CD4-positive, alpha-beta T cell (primary cell): ENCODE results near the gene NR1I2. TPM values are rescaled to one million over a fixed set of nuclear protein-coding genes. Genes with fewer than 3 reads are reported as not detected.

Experiments used
- ATAC-seq: fragments of 200-7000 bp; cut with Tn5 transposase; one replicate; pipeline ENCODE4 v1.10.0; 2022; ENCODE audit warnings: mild to moderate bottlenecking; ENCODE audit not compliant: poor library complexity
- CTCF ChIA-PET: fragments of 350-600 bp; sonication (Branson Sonifier 250); formaldehyde crosslinking; loops from one replicate; lab custom pipeline; 2021; ENCODE audit warnings: antibody characterized with exemption, inconsistent platforms; lab: Charles Lee
- POLR2A ChIA-PET: fragments of 350-600 bp; sonication (Branson Sonifier 250); formaldehyde crosslinking; loops from one replicate; lab custom pipeline; 2021; ENCODE audit warnings: antibody characterized with exemption, inconsistent platforms; lab: Charles Lee
- DNase-seq, 14 experiments: peaks; one replicate each; pipeline ENCODE4 v3.0.0-alpha.2; 2013 to 2020; ENCODE audit warnings: mixed read lengths in 2 of 14
- H3K27ac ChIP-seq, 2 donors: one replicate each; pipeline versions ENCODE4 v1.5.1 to v1.7.0; 2013; ENCODE audit warnings: low read length in 2 of 2, low read depth in 1 of 2, mild to moderate bottlenecking in 1 of 2
- H3K27me3 ChIP-seq, 2 experiments: 1 replicate in 1 of 2; 2 replicates in 1 of 2; pipeline versions ENCODE4 v1.6.1 to v1.7.0; 2013; ENCODE audit warnings: low read length in 2 of 2, control low read depth in 1 of 2, mild to moderate bottlenecking in 1 of 2, moderate library complexity in 1 of 2; ENCODE audit not compliant: insufficient read depth in 2 of 2, control insufficient read depth in 1 of 2
- H3K36me3 ChIP-seq: one replicate; pipeline ENCODE4 v1.6.1; 2013; ENCODE audit warnings: low read length, control low read depth; ENCODE audit not compliant: insufficient read depth
- H3K4me1 ChIP-seq: one replicate; pipeline ENCODE4 v1.6.1; 2013; ENCODE audit warnings: low read length, control low read depth; ENCODE audit not compliant: insufficient read depth
- H3K4me3 ChIP-seq: one replicate; pipeline ENCODE4 v1.5.1; 2013; ENCODE audit warnings: mild to moderate bottlenecking, low read length, moderate library complexity
- H3K9me3 ChIP-seq, 2 experiments: 1 replicate in 1 of 2; 2 replicates in 1 of 2; pipeline versions ENCODE4 v1.6.1 to v1.7.0; 2013; ENCODE audit warnings: low read length in 2 of 2, mild to moderate bottlenecking in 2 of 2, control low read depth in 1 of 2, moderate library complexity in 1 of 2; ENCODE audit not compliant: control insufficient read depth in 1 of 2, insufficient read depth in 1 of 2
- H3K27ac Mint-ChIP-seq: one replicate; pipeline ENCODE4 v1.8.0; 2020; ENCODE audit warnings: mixed read lengths
- H3K27me3 Mint-ChIP-seq: one replicate; pipeline ENCODE4 v1.8.0; 2021; ENCODE audit warnings: mixed read lengths
- H3K36me3 Mint-ChIP-seq: one replicate; pipeline ENCODE4 v1.8.0; 2021; ENCODE audit warnings: low read depth, mixed read lengths
- H3K4me1 Mint-ChIP-seq: one replicate; pipeline ENCODE4 v1.8.0; 2021; ENCODE audit warnings: low read depth, mixed read lengths
- H3K4me3 Mint-ChIP-seq: one replicate; pipeline ENCODE4 v1.8.0; 2020; ENCODE audit warnings: mild to moderate bottlenecking, mixed read lengths
- H3K9me3 Mint-ChIP-seq: one replicate; pipeline ENCODE4 v1.8.0; 2020; ENCODE audit warnings: mixed read lengths
- CTCF ChIP-seq: fragments of 200-600 bp; IDR thresholded peaks from one replicate; pipeline ENCODE4 v1.8.0; 2022; ENCODE audit warnings: antibody characterized with exemption, mild to moderate bottlenecking
- intact Hi-C, 2 experiments: fragments of 100-400 bp; cut with DNase I in 1 of 2; cut with micrococcal nuclease in 1 of 2; formaldehyde crosslinking; loops; one replicate each; pipeline versions ENCODE4 v1.15.1 to v1.9.0; 2023 to 2025; cut with DNase I, micrococcal nuclease
- total RNA-seq, 174 experiments: library from RNA in 2 of 174; stranded (reverse) in 2 of 174; gene quantifications; one replicate each; pipeline ENCODE4 v1.2.3 and lab custom pipeline; 2021 to 2026

Gene NR1I2
- total RNA-seq, 2 experiments from 2014 or later, result 0.25 TPM; not detected in 1

- Mint-ChIP-seq H3K4me1 (no peaks in the 10 kb centered on the region), H3K4me3 (no peak overlapping the region), H3K27me3 (peaks cover 42% of the 10 kb centered on the region), H3K27ac (no peak overlapping the region), H3K9me3 (peaks cover 8% of the 10 kb centered on the region), H3K36me3 (no peaks in the 10 kb centered on the region)
- DNase-seq (no peak), ATAC-seq (no peak)
- intact Hi-C loops, result no loop called here
- Histone ChIP-seq H3K36me3 (no peaks in the 10 kb centered on the region), H3K4me3 (no peak overlapping the region), H3K27me3 (no peaks in the 10 kb centered on the region), H3K9me3 (peaks cover 0 to 4% of the 10 kb centered on the region in 2 experiments), H3K27ac (no peak overlapping the region), H3K4me1 (no peaks in the 10 kb centered on the region)
- ChIA-PET CTCF (no interaction called here), POLR2A (no interaction called here)
- TF ChIP-seq CTCF, result no peak
Observed at GRCh38 chr3:119763466-119763865, 18.4 kb upstream of the NR1I2 start.

DNA sequence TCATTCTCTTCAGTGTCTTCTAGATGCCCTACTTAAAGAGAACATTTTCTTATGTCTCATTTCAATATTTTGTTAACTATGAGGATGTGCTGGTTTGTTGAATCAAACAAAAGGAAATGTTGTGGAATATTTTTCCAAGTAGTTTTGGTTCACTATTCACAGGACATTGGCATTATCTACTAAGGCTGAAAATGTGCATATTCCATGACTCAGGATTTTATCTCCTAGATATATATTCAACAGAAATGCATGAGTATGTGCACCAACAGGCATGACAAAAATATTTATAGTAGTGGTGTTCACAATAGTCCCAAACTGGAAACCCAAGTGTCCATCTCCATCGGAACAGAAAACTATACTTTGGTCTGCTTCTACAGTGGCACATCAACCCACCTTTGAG, 16.7 kb upstream of the NR1I2 start:
- Mint-ChIP-seq H3K27me3 (peaks cover 42% of the 10 kb centered on the region), H3K9me3 (peaks cover 8% of the 10 kb centered on the region), H3K4me1 (no peaks in the 10 kb centered on the region), H3K4me3 (no peak overlapping the region), H3K27ac (no peak overlapping the region), H3K36me3 (no peaks in the 10 kb centered on the region)
- Histone ChIP-seq H3K9me3 (peaks cover 0 to 7% of the 10 kb centered on the region in 2 experiments), H3K27ac (no peak overlapping the region), H3K4me3 (no peak overlapping the region), H3K4me1 (no peaks in the 10 kb centered on the region), H3K27me3 (no peaks in the 10 kb centered on the region), H3K36me3 (no peaks in the 10 kb centered on the region)
- DNase-seq (no peak), ATAC-seq (no peak)
- TF ChIP-seq CTCF, result no peak
- ChIA-PET CTCF (no interaction called here), POLR2A (no interaction called here)
- intact Hi-C loops, result no loop called here

DNA sequence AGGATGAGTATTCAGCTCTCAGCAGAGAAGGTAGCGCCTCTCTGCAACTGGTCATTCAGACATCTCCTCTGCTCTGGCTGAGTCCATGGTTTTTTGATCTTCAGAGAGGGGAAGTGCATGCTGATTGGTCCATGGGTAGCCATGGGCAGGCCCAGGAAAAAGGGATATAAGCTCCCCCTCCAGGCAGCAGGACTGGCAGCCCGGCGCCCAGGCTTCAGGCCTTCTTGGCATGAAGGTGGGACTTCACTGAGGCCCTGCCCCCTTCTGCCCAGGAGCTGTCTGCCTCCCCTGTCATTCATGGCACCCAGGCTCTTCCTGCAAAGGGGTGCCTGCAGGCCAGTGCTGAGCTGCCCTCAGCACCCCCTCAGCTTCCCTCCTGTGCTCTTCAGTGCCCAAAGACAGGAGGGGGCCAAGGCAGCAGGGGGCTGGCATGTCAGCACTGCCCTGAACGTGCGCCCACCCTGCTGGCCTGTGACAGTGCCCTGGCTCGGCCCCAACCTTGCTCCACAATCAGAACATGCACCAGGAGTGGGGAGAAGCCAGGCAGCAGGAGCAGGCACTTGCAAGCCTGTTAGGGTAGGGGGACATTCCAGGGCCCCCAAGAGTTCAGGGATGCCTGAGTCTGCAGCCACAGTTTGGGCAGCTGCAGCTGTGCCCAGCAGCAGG, 13.8 kb upstream of the NR1I2 start:
- CTCF ChIA-PET, result no interaction called here
- Mint-ChIP-seq H3K4me3 (no peak overlapping the region), H3K36me3 (no peaks in the 10 kb centered on the region)

More for the DNA sequence above, 13.8 kb upstream of the NR1I2 start:
- DNase-seq, result no peak
- Mint-ChIP-seq H3K9me3 (no peaks in the 10 kb centered on the region), H3K27ac (no peak overlapping the region), H3K27me3 (peaks cover 17% of the 10 kb centered on the region), H3K4me1 (no peaks in the 10 kb centered on the region)
- Histone ChIP-seq H3K4me1 (no peaks in the 10 kb centered on the region), H3K4me3 (no peak overlapping the region), H3K27ac (no peak overlapping the region), H3K36me3 (no peaks in the 10 kb centered on the region), H3K9me3 (peaks cover 0 to 7% of the 10 kb centered on the region in 2 experiments), H3K27me3 (peaks cover 0 to 2% of the 10 kb centered on the region in 2 experiments)
- TF ChIP-seq CTCF, result no peak
- intact Hi-C loops, result no loop called here
- ATAC-seq, result no peak
- POLR2A ChIA-PET, result no interaction called here
